B cell (primary cell): ENCODE results near the gene DRD3. TPM values are rescaled to one million over a fixed set of nuclear protein-coding genes. Genes with fewer than 3 reads are reported as not detected.

ENCODE experiments used
- ATAC-seq: fragments of 200-7000 bp; cut with Tn5 transposase; one replicate; pipeline ENCODE4 v1.10.0; 2021; ENCODE audit warnings: low read depth, mild to moderate bottlenecking, moderate number of reproducible peaks, moderate library complexity
- CTCF ChIA-PET: fragments of 350-600 bp; sonication (Branson Sonifier 250); formaldehyde crosslinking; loops from one replicate; lab custom pipeline; 2021; ENCODE audit warnings: antibody characterized with exemption, inconsistent platforms; lab: Charles Lee
- POLR2A ChIA-PET: fragments of 350-600 bp; sonication (Branson Sonifier 250); formaldehyde crosslinking; loops from one replicate; lab custom pipeline; 2021; ENCODE audit warnings: antibody characterized with exemption; lab: Charles Lee
- DNase-seq: peaks from one replicate; pipeline ENCODE4 v3.0.0; 2013
- H2AFZ ChIP-seq: 2 replicates; pipeline ENCODE4 v1.6.1; 2012; ENCODE audit warnings: mild to moderate bottlenecking, low read depth, low read length; ENCODE audit not compliant: insufficient read depth, poor library complexity, severe bottlenecking
- H3K27ac ChIP-seq, 2 donors: 1 replicate in 1 of 2; 2 replicates in 1 of 2; pipeline ENCODE4 v1.5.1; 2012 to 2013; ENCODE audit warnings: low read length in 2 of 2, mild to moderate bottlenecking in 2 of 2, moderate library complexity in 1 of 2
- H3K27me3 ChIP-seq, 4 experiments: fragments of 200-600 bp in 1 of 4; sonication (generic) in 1 of 4; replicated peaks in 1 of 4; 1 replicate in 2 of 4; 2 replicates in 2 of 4; pipeline versions ENCODE4 v1.6.1 to v1.7.0; 2013 to 2016; ENCODE audit warnings: low read length in 3 of 4, mild to moderate bottlenecking in 2 of 4, mixed read lengths in 1 of 4, moderate library complexity in 1 of 4; ENCODE audit not compliant: insufficient read depth in 4 of 4, control insufficient read depth in 3 of 4; ENCODE audit errors: control extremely low read depth in 1 of 4
- H3K36me3 ChIP-seq, 2 experiments: replicated peaks in 1 of 2; 1 replicate in 1 of 2; 2 replicates in 1 of 2; pipeline versions ENCODE4 v1.6.1 to v1.7.1; 2013; ENCODE audit warnings: low read length in 1 of 2; ENCODE audit not compliant: insufficient read depth in 2 of 2, control insufficient read depth in 1 of 2; ENCODE audit errors: control extremely low read depth in 1 of 2, extremely low read depth in 1 of 2
- H3K4me1 ChIP-seq, 2 donors: fragments of 200-600 bp in 1 of 2; sonication (generic) in 1 of 2; 1 replicate in 1 of 2; 2 replicates in 1 of 2; pipeline versions ENCODE4 v1.5.1 to v1.6.1; 2013 to 2017; ENCODE audit warnings: low read length in 2 of 2; ENCODE audit not compliant: control insufficient read depth in 2 of 2, insufficient read depth in 2 of 2
- H3K4me2 ChIP-seq: replicated peaks from 2 replicates; pipeline ENCODE3; 2012; ENCODE audit warnings: mild to moderate bottlenecking, low read depth, low read length; ENCODE audit not compliant: poor library complexity, severe bottlenecking
- H3K4me3 ChIP-seq, 5 experiments: fragments of 200-600 bp in 1 of 5; sonication (generic) in 1 of 5; 1 replicate in 3 of 5; 2 replicates in 2 of 5; pipeline versions ENCODE4 v1.5.1 to v1.7.0; 2011 to 2016; ENCODE audit warnings: low read length in 4 of 5, mild to moderate bottlenecking in 4 of 5, low read depth in 2 of 5, control low read depth in 1 of 5, moderate library complexity in 1 of 5; ENCODE audit not compliant: insufficient read depth in 1 of 5; ENCODE audit errors: control extremely low read depth in 1 of 5, extremely low read depth in 1 of 5
- H3K79me2 ChIP-seq: fragments of 200-600 bp; sonication (generic); one replicate; pipeline ENCODE4 v1.6.0; 2016; ENCODE audit warnings: low read length; ENCODE audit not compliant: control insufficient read depth, insufficient read depth
- H3K9ac ChIP-seq: fragments of 200-600 bp; sonication (generic); 2 replicates; pipeline ENCODE4 v1.6.1; 2017; ENCODE audit warnings: mild to moderate bottlenecking, low read length, moderate library complexity
- H3K9me3 ChIP-seq, 3 donors: one replicate each; pipeline versions ENCODE4 v1.6.1 to v1.7.1; 2013; ENCODE audit warnings: low read length in 2 of 3; ENCODE audit not compliant: control insufficient read depth in 2 of 3, insufficient read depth in 1 of 3; ENCODE audit errors: control extremely low read depth in 1 of 3
- H4K20me1 ChIP-seq: 2 replicates; pipeline ENCODE4 v1.6.0; 2012; ENCODE audit warnings: mild to moderate bottlenecking, low read length; ENCODE audit not compliant: insufficient read depth, control insufficient read depth, poor library complexity, severe bottlenecking
- H3K27ac Mint-ChIP-seq: one replicate; pipeline ENCODE4 v1.8.0; 2021; ENCODE audit warnings: mixed read lengths
- H3K27me3 Mint-ChIP-seq: one replicate; pipeline ENCODE4 v1.8.0; 2021; ENCODE audit warnings: mixed read lengths
- H3K4me1 Mint-ChIP-seq: one replicate; pipeline ENCODE4 v1.8.0; 2021; ENCODE audit warnings: mixed read lengths
- H3K4me3 Mint-ChIP-seq: one replicate; pipeline ENCODE4 v1.8.0; 2021; ENCODE audit warnings: mixed read lengths
- H3K9me3 Mint-ChIP-seq: one replicate; pipeline ENCODE4 v1.8.0; 2022; ENCODE audit warnings: mixed read lengths; ENCODE audit not compliant: insufficient read depth
- CTCF ChIP-seq: fragments of 200-600 bp; IDR thresholded peaks from one replicate; pipeline ENCODE4 v1.8.0; 2022; ENCODE audit warnings: antibody characterized with exemption, mild to moderate bottlenecking
- EZH2 ChIP-seq: IDR thresholded peaks from 2 replicates; pipeline ENCODE4 v1.6.1; 2012; ENCODE audit warnings: borderline replicate concordance, low read depth, mild to moderate bottlenecking, moderate library complexity, low read length; ENCODE audit not compliant: insufficient read depth, poor library complexity, severe bottlenecking
- WGBS: methylation state at CpG from one replicate; pipeline ENCODE4 v1.1.5; 2013; ENCODE audit warnings: missing lambda C conversion rate; ENCODE audit not compliant: insufficient coverage; 5-methylcytosine and 5-hydroxymethylcytosine counted together
- intact Hi-C: fragments of 100-400 bp; cut with micrococcal nuclease; formaldehyde crosslinking; loops from one replicate; pipeline ENCODE4 v1.10.0; 2022
- polyA plus RNA-seq: library from polyadenylated mRNA; depleted of rRNA; stranded (reverse); fragments of >200 nt; gene quantifications from 2 replicates; pipeline ENCODE4 v1.2.3, GENCODE V29; 2012
- total RNA-seq, 2 donors: library from RNA; stranded (reverse); fragments of 120-200 nt in 1 of 2; gene quantifications; 1 replicate in 1 of 2; 2 replicates in 1 of 2; pipeline versions ENCODE4 v1.2.3 to v1.2.4, GENCODE V29; 2013 to 2022

Gene DRD3
- total and polyA plus RNA-seq, 2 donors (not counting 1 experiment from before 2014, with no cell fraction given), result not detected

GRCh38 chr3:114157321-114157720, 21.5 kb downstream of the DRD3 start:
- H3K36me3 ChIP-seq, result no peaks in the 10 kb centered on the region
- ChIA-PET CTCF (interaction anchor here (1.0 to 1.7 kb wide), 3 partner anchors 22 to 261 kb away, joined by 3 to 9 read pairs (median 3); partner anchors contain the start of gene DRD3), POLR2A (no interaction called here)
- WGBS, result 100% methylated on average over 1 of the region's 1 CpG
- H3K9me3 ChIP-seq, result no peaks in the 10 kb centered on the region
- H3K27ac ChIP-seq, result no peak overlapping the region
- TF ChIP-seq EZH2 (no peak), CTCF (no peak)
- H3K27me3 ChIP-seq, result no peaks in the 10 kb centered on the region
- ATAC-seq (no peak), DNase-seq (no peak)
- no peak overlapping the region for H2AFZ ChIP-seq
- H3K4me1 ChIP-seq, result peaks cover 3 to 7% of the 10 kb centered on the region in 2 donors
- Mint-ChIP-seq H3K27ac (no peak overlapping the region), H3K4me1 (peaks cover 7% of the 10 kb centered on the region), H3K9me3 (no peaks in the 10 kb centered on the region), H3K4me3 (no peak overlapping the region), H3K27me3 (peaks cover 6% of the 10 kb centered on the region)
- no peaks in the 10 kb centered on the region for H4K20me1 ChIP-seq
- no peak overlapping the region for H3K4me2 ChIP-seq
- no peaks in the 10 kb centered on the region for H3K79me2 ChIP-seq
- H3K9ac ChIP-seq, result no peak overlapping the region
- no peak overlapping the region for H3K4me3 ChIP-seq
- intact Hi-C loops, result loop anchor here (10.0 kb wide), 2 partner anchors 427 to 1657 kb away; no protein-coding TSS in a partner anchor

GRCh38 chr3:114155370-114155821, 23.5 kb downstream of the DRD3 start:
- WGBS, result 82% methylated on average over 7 of the region's 9 CpGs
- no peak overlapping the region for H3K4me3 Mint-ChIP-seq
- intact Hi-C loops, result loop anchor here (10.0 kb wide), 2 partner anchors 429 to 1659 kb away; no protein-coding TSS in a partner anchor
- Histone ChIP-seq H3K4me3 (no peak overlapping the region), H3K4me2 (no peak overlapping the region), H3K27ac (no peak overlapping the region), H3K36me3 (no peaks in the 10 kb centered on the region), H3K9me3 (no peaks in the 10 kb centered on the region), H3K4me1 (peaks cover 3 to 7% of the 10 kb centered on the region in 2 donors), H3K79me2 (no peaks in the 10 kb centered on the region), H4K20me1 (no peaks in the 10 kb centered on the region), H3K9ac (no peak overlapping the region), H2AFZ (peak overlapping the region; percentile 19), H3K27me3 (no peaks in the 10 kb centered on the region)
- peaks cover 9% of the 10 kb centered on the region for H3K4me1 Mint-ChIP-seq
- H3K9me3 Mint-ChIP-seq, result no peaks in the 10 kb centered on the region
- DNase-seq (peak; percentile 47), ATAC-seq (no peak)
- peaks cover 6% of the 10 kb centered on the region for H3K27me3 Mint-ChIP-seq
- CTCF ChIA-PET, result interaction anchor here (0.6 to 7.8 kb wide), 30 partner anchors 9 to 566 kb away, joined by 3 to 110 read pairs (median 4); no protein-coding TSS in a partner anchor
- POLR2A ChIA-PET, result interaction anchor here (1.2 kb wide), 1 partner anchor 59 kb away, joined by 4 read pairs; no protein-coding TSS in a partner anchor
- TF ChIP-seq CTCF (peak; percentile 50), EZH2 (no peak)
- no peak overlapping the region for H3K27ac Mint-ChIP-seq
